AG04450 (cell line): ENCODE data around the gene SORL1-AS1.

Experiments
- CTCF ChIA-PET: fragments of 300-600, 350-600 bp; formaldehyde crosslinking; extraction: SDS; loops from one replicate; lab custom pipeline; 2022; ENCODE audit warnings: antibody characterized with exemption, inconsistent platforms; lab: Charles Lee
- POLR2A ChIA-PET: fragments of 350-600 bp; formaldehyde crosslinking; extraction: SDS; loops from one replicate; lab custom pipeline; 2021; ENCODE audit warnings: antibody characterized with exemption, inconsistent platforms; lab: Yijun Ruan, JAX
- DNase-seq: peaks from one replicate; pipeline ENCODE4 v3.0.0-alpha.2; 2011; ENCODE audit warnings: low read depth, low spot score
- H3K27ac ChIP-seq: one replicate; pipeline ENCODE4 v1.5.1; 2012; ENCODE audit warnings: low read depth, low read length, control low read depth
- H3K27me3 ChIP-seq: one replicate; pipeline ENCODE4 v1.6.0; 2012; ENCODE audit warnings: low read length; ENCODE audit not compliant: control insufficient read depth, insufficient read depth
- H3K4me3 ChIP-seq: 2 replicates; pipeline ENCODE4 v1.5.1; 2011; ENCODE audit warnings: mild to moderate bottlenecking, low read depth, low read length, control low read depth
- H3K9me3 ChIP-seq: 2 replicates; pipeline ENCODE4 v1.5.1; 2012; ENCODE audit warnings: low read length; ENCODE audit not compliant: control insufficient read depth, insufficient read depth
- TF ChIP-seq, protein P1 (sequence below): IDR thresholded peaks from 2 replicates; pipeline ENCODE4 v1.5.1; 2011; ENCODE audit warnings: low read depth, low read length, control low read depth, inconsistent platforms

SORL1-AS1 gene

GRCh38 chr11:121421149-121421901, 31.4 kb downstream of the SORL1-AS1 start:
- ChIA-PET POLR2A (no interaction called here), CTCF (no interaction called here)
- Histone ChIP-seq H3K9me3 (no peaks in the 10 kb centered on the region), H3K27ac (no peak overlapping the region), H3K4me3 (no peak overlapping the region), H3K27me3 (peaks cover 12% of the 10 kb centered on the region)
- DNase-seq = no peak
- TF ChIP-seq, protein P1, sequence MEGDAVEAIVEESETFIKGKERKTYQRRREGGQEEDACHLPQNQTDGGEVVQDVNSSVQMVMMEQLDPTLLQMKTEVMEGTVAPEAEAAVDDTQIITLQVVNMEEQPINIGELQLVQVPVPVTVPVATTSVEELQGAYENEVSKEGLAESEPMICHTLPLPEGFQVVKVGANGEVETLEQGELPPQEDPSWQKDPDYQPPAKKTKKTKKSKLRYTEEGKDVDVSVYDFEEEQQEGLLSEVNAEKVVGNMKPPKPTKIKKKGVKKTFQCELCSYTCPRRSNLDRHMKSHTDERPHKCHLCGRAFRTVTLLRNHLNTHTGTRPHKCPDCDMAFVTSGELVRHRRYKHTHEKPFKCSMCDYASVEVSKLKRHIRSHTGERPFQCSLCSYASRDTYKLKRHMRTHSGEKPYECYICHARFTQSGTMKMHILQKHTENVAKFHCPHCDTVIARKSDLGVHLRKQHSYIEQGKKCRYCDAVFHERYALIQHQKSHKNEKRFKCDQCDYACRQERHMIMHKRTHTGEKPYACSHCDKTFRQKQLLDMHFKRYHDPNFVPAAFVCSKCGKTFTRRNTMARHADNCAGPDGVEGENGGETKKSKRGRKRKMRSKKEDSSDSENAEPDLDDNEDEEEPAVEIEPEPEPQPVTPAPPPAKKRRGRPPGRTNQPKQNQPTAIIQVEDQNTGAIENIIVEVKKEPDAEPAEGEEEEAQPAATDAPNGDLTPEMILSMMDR = no peak

GRCh38 chr11:121420398-121420797, 32.4 kb downstream of the SORL1-AS1 start:
- no peak overlapping the region for H3K4me3 ChIP-seq
- TF ChIP-seq, protein P1 = no peak
- no peak overlapping the region for H3K27ac ChIP-seq
- H3K27me3 ChIP-seq = peaks cover 11% of the 10 kb centered on the region
- no peak for DNase-seq
- ChIA-PET CTCF (no interaction called here), POLR2A (no interaction called here)
- no peaks in the 10 kb centered on the region for H3K9me3 ChIP-seq

- ChIA-PET CTCF (no interaction called here), POLR2A (no interaction called here)
- peaks cover 11% of the 10 kb centered on the region for H3K27me3 ChIP-seq
- no peaks in the 10 kb centered on the region for H3K9me3 ChIP-seq
- H3K27ac ChIP-seq = no peak overlapping the region
- DNase-seq = no peak
- TF ChIP-seq, protein P1 = no peak
- no peak overlapping the region for H3K4me3 ChIP-seq
These were observed 32.9 kb downstream of the SORL1-AS1 start for GRCh38 chr11:121419836-121420235.

DNA sequence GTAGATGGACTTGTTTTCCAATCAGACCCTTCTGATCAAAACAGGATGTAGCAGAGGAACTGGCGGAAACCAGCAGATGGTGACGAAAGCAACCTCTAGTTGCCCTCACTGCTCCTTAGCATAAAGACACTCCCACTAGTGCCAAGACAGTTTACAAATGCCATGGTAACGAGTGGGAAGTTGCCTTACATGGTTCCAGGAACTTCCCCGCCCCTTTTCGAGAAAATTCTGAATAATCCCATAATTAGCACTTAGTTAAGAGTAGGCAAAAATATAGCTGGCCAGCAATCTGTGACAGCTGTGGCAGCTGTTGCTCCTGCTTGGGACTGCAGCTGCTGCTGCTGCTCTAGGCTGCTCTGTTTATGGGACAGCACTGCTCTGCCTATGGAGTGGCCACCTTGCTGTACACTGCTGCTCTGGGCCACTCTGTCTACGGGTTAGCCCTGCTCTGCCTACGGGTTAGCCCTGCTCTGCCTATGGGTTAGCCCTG, 34.1 kb downstream of the SORL1-AS1 start:
- Histone ChIP-seq H3K9me3 (no peaks in the 10 kb centered on the region), H3K27ac (no peak overlapping the region), H3K4me3 (no peak overlapping the region), H3K27me3 (peaks cover 11% of the 10 kb centered on the region)
- ChIA-PET CTCF (no interaction called here), POLR2A (no interaction called here)
- no peak for DNase-seq
- TF ChIP-seq, protein P1 = no peak

DNA sequence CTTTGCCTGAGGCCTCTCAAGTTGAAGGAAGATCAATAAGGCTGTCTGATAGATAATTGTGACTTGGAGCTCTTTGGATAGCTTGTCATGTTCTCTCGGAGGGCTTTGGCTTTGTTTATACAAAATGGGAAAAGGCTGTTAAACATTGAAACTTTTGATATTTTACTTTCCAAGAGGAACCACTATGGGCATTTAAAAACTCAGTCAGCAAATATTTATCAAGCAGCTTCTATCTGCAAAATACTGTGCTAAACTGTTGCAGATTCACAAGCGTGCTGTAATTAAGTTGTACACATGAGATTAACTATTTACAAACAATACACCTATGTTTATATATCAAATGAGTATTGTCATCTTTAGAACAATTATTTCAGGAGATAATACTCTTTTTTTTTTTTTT, 35.2 kb downstream of the SORL1-AS1 start:
- ChIA-PET POLR2A (interaction anchor here (0.7 kb wide), 1 partner anchor 10 kb away, joined by 7 read pairs; no protein-coding TSS in a partner anchor), CTCF (no interaction called here)
- no peak overlapping the region for H3K27ac ChIP-seq
- H3K4me3 ChIP-seq = no peak overlapping the region
- TF ChIP-seq, protein P1 = no peak
- peaks cover 6% of the 10 kb centered on the region for H3K27me3 ChIP-seq
- DNase-seq = no peak
- H3K9me3 ChIP-seq = no peaks in the 10 kb centered on the region
